Urinary bladder (tissue), 4 donors: ENCODE results near the gene HIRIP3. TPM values are rescaled to one million over a fixed set of nuclear protein-coding genes. Genes with fewer than 3 reads are reported as not detected.
"Not testable (repeated sequence)": the region's sequence is repeated elsewhere in the genome, so short reads cannot be mapped to it uniquely, and the experiment has no call there.

Experiments
- DNase-seq: peaks from one replicate; pipeline ENCODE4 v3.0.0-alpha.2; 2015; ENCODE audit errors: extremely low spot score
- H3K27ac ChIP-seq: one replicate; pipeline ENCODE4 v1.5.1; 2013; ENCODE audit warnings: low read depth, mild to moderate bottlenecking, moderate library complexity
- H3K36me3 ChIP-seq: one replicate; pipeline ENCODE4 v1.6.1; 2013; ENCODE audit warnings: mild to moderate bottlenecking, moderate library complexity; ENCODE audit not compliant: insufficient read depth
- H3K4me1 ChIP-seq: one replicate; pipeline ENCODE4 v1.6.1; 2013; ENCODE audit warnings: mild to moderate bottlenecking, moderate library complexity; ENCODE audit not compliant: insufficient read depth
- H3K4me3 ChIP-seq: one replicate; pipeline ENCODE4 v1.5.1; 2013; ENCODE audit warnings: low read depth, low read length
- WGBS: extraction: QIAGEN DNeasy Blood & Tissue Kit; methylation state at CpG from one replicate; pipeline ENCODE4 v1.1.7; 2013; 5-methylcytosine and 5-hydroxymethylcytosine counted together
- polyA plus RNA-seq: library from polyadenylated mRNA; stranded (reverse); fragments of 200-250 nt; gene quantifications from one replicate; pipeline ENCODE4 v1.2.3, GENCODE V29; 2013
- total RNA-seq: library from RNA; depleted of rRNA; stranded (reverse); fragments of >200 nt; gene quantifications from one replicate; pipeline ENCODE4 v1.2.3, GENCODE V29; 2014
- donor health status: healthy with polysubstance abuse.
- donor health status: healthy.

HIRIP3 gene
- total and polyA plus RNA-seq, 2 donors = 8.4 to 27.2 TPM

- under 1% methylated on average over 75 of the region's 75 CpGs for WGBS
- no peaks in the 10 kb centered on the region for H3K4me1 ChIP-seq
Measured at GRCh38 chr16:29961479-29962343, 33.7 kb downstream of the HIRIP3 start, which contains the start of gene TMEM219. Gene TMEM219 (plus strand): TSS chr16:29962079. CDS start chr16:29963144, 1,065 bp downstream.

GRCh38 chr16:29961127-29961478, 34.3 kb downstream of the HIRIP3 start:
- no peaks in the 10 kb centered on the region for H3K36me3 ChIP-seq
- DNase-seq = no peak
- H3K4me3 ChIP-seq = peak overlapping the region; percentile 57
- 48% methylated on average over 10 of the region's 10 CpGs for WGBS
- no peaks in the 10 kb centered on the region for H3K4me1 ChIP-seq
- no peak overlapping the region for H3K27ac ChIP-seq

More at GRCh38 chr16:29961479-29962343, 33.7 kb downstream of the HIRIP3 start, which contains the start of gene TMEM219:
- Histone ChIP-seq H3K4me3 (peak within 1 kb of the TSS; percentile 57), H3K27ac (peak within 1 kb of the TSS; percentile 77), H3K36me3 (no peaks in the 10 kb centered on the region)
- DNase-seq = peak; percentile 66

GRCh38 chr16:29959821-29960220, 35.6 kb downstream of the HIRIP3 start:
- H3K36me3 ChIP-seq, DNase-seq, H3K27ac ChIP-seq, H3K4me1 ChIP-seq, H3K4me3 ChIP-seq: not testable (repeated sequence)
- 93% methylated on average over 4 of the region's 4 CpGs for WGBS

- Histone ChIP-seq H3K27ac (no peak overlapping the region), H3K36me3 (no peaks in the 10 kb centered on the region), H3K4me3 (no peak overlapping the region), H3K4me1 (no peaks in the 10 kb centered on the region)
- DNase-seq = no peak
- 85% methylated on average over 9 of the region's 9 CpGs for WGBS
Measured at GRCh38 chr16:29959293-29959692, 36.1 kb downstream of the HIRIP3 start.

- no peaks in the 10 kb centered on the region for H3K36me3 ChIP-seq
- H3K4me1 ChIP-seq = no peaks in the 10 kb centered on the region
- WGBS = 88% methylated on average over 5 of the region's 5 CpGs
- H3K4me3 ChIP-seq = no peak overlapping the region
- DNase-seq = no peak
- no peak overlapping the region for H3K27ac ChIP-seq
Measured at GRCh38 chr16:29958756-29959155, 36.7 kb downstream of the HIRIP3 start.

GRCh38 chr16:29951625-29952365, 43.6 kb downstream of the HIRIP3 start:
- WGBS = 86% methylated on average over 8 of the region's 8 CpGs
- H3K4me1 ChIP-seq = no peaks in the 10 kb centered on the region
- H3K36me3 ChIP-seq = no peaks in the 10 kb centered on the region
- no peak overlapping the region for H3K27ac ChIP-seq
- no peak for DNase-seq
- no peak overlapping the region for H3K4me3 ChIP-seq

GRCh38 chr16:29950806-29951461, 44.5 kb downstream of the HIRIP3 start:
- 92% methylated on average over 4 of the region's 4 CpGs for WGBS
- H3K4me3 ChIP-seq = no peak overlapping the region

GRCh38 chr16:29947897-29948296, 47.5 kb downstream of the HIRIP3 start:
- Histone ChIP-seq H3K27ac (no peak overlapping the region), H3K4me1 (no peaks in the 10 kb centered on the region), H3K4me3 (no peak overlapping the region), H3K36me3 (no peaks in the 10 kb centered on the region)
- no peak for DNase-seq
- 82% methylated on average over 2 of the region's 2 CpGs for WGBS

More at GRCh38 chr16:29950806-29951461, 44.5 kb downstream of the HIRIP3 start:
- no peak for DNase-seq
- Histone ChIP-seq H3K4me1 (no peaks in the 10 kb centered on the region), H3K27ac (no peak overlapping the region), H3K36me3 (no peaks in the 10 kb centered on the region)

- Histone ChIP-seq H3K4me1 (no peaks in the 10 kb centered on the region), H3K27ac (peak overlapping the region; percentile 68), H3K4me3 (no peak overlapping the region), H3K36me3 (no peaks in the 10 kb centered on the region)
- WGBS = 23% methylated on average over 11 of the region's 11 CpGs
- peak; percentile 87 for DNase-seq
Measured at GRCh38 chr16:29943846-29944799, 51.3 kb downstream of the HIRIP3 start.

Other genes starting within 250 kb of the HIRIP3 start
- gene C16orf54, start 249.6 kb downstream of the HIRIP3 start, total RNA-seq = 2.5 TPM
- gene C16orf54, start 249.6 kb downstream of the HIRIP3 start, polyA plus RNA-seq = 1.9 TPM
- not detected for gene ZG16, start 217.4 kb downstream of the HIRIP3 start, total RNA-seq
- gene ZG16, start 217.4 kb downstream of the HIRIP3 start, polyA plus RNA-seq = not detected
- 37.0 TPM for gene KIF22, start 204.9 kb downstream of the HIRIP3 start, total RNA-seq
- gene KIF22, start 204.9 kb downstream of the HIRIP3 start, polyA plus RNA-seq = 27.0 TPM
- 136 TPM for gene MAZ, start 189.1 kb downstream of the HIRIP3 start, total RNA-seq
- 171 TPM for gene MAZ, start 189.1 kb downstream of the HIRIP3 start, polyA plus RNA-seq
- 7.9 TPM for gene PRRT2, start 183.4 kb downstream of the HIRIP3 start, total RNA-seq
- 8.2 TPM for gene PRRT2, start 183.4 kb downstream of the HIRIP3 start, polyA plus RNA-seq
- 14.1 TPM for gene PAGR1, start 179.5 kb downstream of the HIRIP3 start, total RNA-seq
- gene PAGR1, start 179.5 kb downstream of the HIRIP3 start, polyA plus RNA-seq = 27.1 TPM
- 42.7 TPM for gene MVP, start 175.2 kb downstream of the HIRIP3 start, total RNA-seq
- 143 TPM for gene MVP, start 175.2 kb downstream of the HIRIP3 start, polyA plus RNA-seq
- 35.1 TPM for gene CDIPT, start 132.4 kb downstream of the HIRIP3 start, total RNA-seq
- 179 TPM for gene CDIPT, start 132.4 kb downstream of the HIRIP3 start, polyA plus RNA-seq
- 7.7 TPM for gene SEZ6L2, start 96.1 kb downstream of the HIRIP3 start, total RNA-seq
- 1.5 TPM for gene SEZ6L2, start 96.1 kb downstream of the HIRIP3 start, polyA plus RNA-seq
- gene ASPHD1, start 95.1 kb downstream of the HIRIP3 start, total RNA-seq = 0.16 TPM
- gene ASPHD1, start 95.1 kb downstream of the HIRIP3 start, polyA plus RNA-seq = 1.1 TPM
- gene KCTD13, start 69.4 kb downstream of the HIRIP3 start, total RNA-seq = 10.4 TPM
- gene KCTD13, start 69.4 kb downstream of the HIRIP3 start, polyA plus RNA-seq = 20.9 TPM
- gene TMEM219, start 33.5 kb downstream of the HIRIP3 start, total RNA-seq = 43.1 TPM
- gene TMEM219, start 33.5 kb downstream of the HIRIP3 start, polyA plus RNA-seq = 120 TPM
- gene TAOK2, start 21.7 kb downstream of the HIRIP3 start, total RNA-seq = 35.6 TPM
- gene TAOK2, start 21.7 kb downstream of the HIRIP3 start, polyA plus RNA-seq = 37.9 TPM
- 22.3 TPM for gene INO80E, start 624 bp upstream of the HIRIP3 start, total RNA-seq
- gene INO80E, start 624 bp upstream of the HIRIP3 start, polyA plus RNA-seq = 82.3 TPM
- gene DOC2A, start 15.4 kb upstream of the HIRIP3 start, total RNA-seq = 0.32 TPM
- gene DOC2A, start 15.4 kb upstream of the HIRIP3 start, polyA plus RNA-seq = 0.53 TPM
- gene C16orf92, start 27.6 kb upstream of the HIRIP3 start, total RNA-seq = not detected
- gene C16orf92, start 27.6 kb upstream of the HIRIP3 start, polyA plus RNA-seq = not detected
- gene TLCD3B, start 35.7 kb upstream of the HIRIP3 start, total RNA-seq = 0.32 TPM
- 0.22 TPM for gene TLCD3B, start 35.7 kb upstream of the HIRIP3 start, polyA plus RNA-seq
- gene ALDOA, start 70.1 kb upstream of the HIRIP3 start, total RNA-seq = 126 TPM
- gene ALDOA, start 70.1 kb upstream of the HIRIP3 start, polyA plus RNA-seq = 1,530 TPM
- gene PPP4C, start 80.4 kb upstream of the HIRIP3 start, total RNA-seq = 56.2 TPM
- 93.8 TPM for gene PPP4C, start 80.4 kb upstream of the HIRIP3 start, polyA plus RNA-seq
- gene TBX6, start 96.3 kb upstream of the HIRIP3 start, total RNA-seq = 0.79 TPM
- gene TBX6, start 96.3 kb upstream of the HIRIP3 start, polyA plus RNA-seq = 2.2 TPM
- gene YPEL3, start 100.6 kb upstream of the HIRIP3 start, total RNA-seq = 16.5 TPM
- 117 TPM for gene YPEL3, start 100.6 kb upstream of the HIRIP3 start, polyA plus RNA-seq
- gene GDPD3, start 117.9 kb upstream of the HIRIP3 start, total RNA-seq = 4.6 TPM
- gene GDPD3, start 117.9 kb upstream of the HIRIP3 start, polyA plus RNA-seq = 5.1 TPM
- gene MAPK3, start 127.6 kb upstream of the HIRIP3 start, total RNA-seq = 14.6 TPM
- 120 TPM for gene MAPK3, start 127.6 kb upstream of the HIRIP3 start, polyA plus RNA-seq
- gene CORO1A, start 188.0 kb upstream of the HIRIP3 start, total RNA-seq = 9.6 TPM
- 37.2 TPM for gene CORO1A, start 188.0 kb upstream of the HIRIP3 start, polyA plus RNA-seq
- gene BOLA2B, start 198.0 kb upstream of the HIRIP3 start, total RNA-seq = 10.2 TPM
- gene BOLA2B, start 198.0 kb upstream of the HIRIP3 start, polyA plus RNA-seq = 97.5 TPM
- 15.4 TPM for gene SLX1A, start 198.3 kb upstream of the HIRIP3 start, total RNA-seq
- gene SLX1A, start 198.3 kb upstream of the HIRIP3 start, polyA plus RNA-seq = 42.7 TPM
- 3.2 TPM for gene SULT1A3, start 203.6 kb upstream of the HIRIP3 start, total RNA-seq
- 7.5 TPM for gene SULT1A3, start 203.6 kb upstream of the HIRIP3 start, polyA plus RNA-seq